BJ (cell line): Measurements from ENCODE around the gene PHF3. TPM values are rescaled to one million over a fixed set of nuclear protein-coding genes. Genes with fewer than 3 reads are reported as not detected.

Experiments used
- CTCF ChIA-PET: fragments of 350-600 bp; formaldehyde crosslinking; extraction: SDS; loops from one replicate; lab custom pipeline; 2021; ENCODE audit warnings: antibody characterized with exemption, inconsistent platforms; lab: Yijun Ruan, JAX
- POLR2A ChIA-PET: fragments of 300-600 bp; sonication (Branson Sonifier 250); formaldehyde crosslinking; extraction: SDS; loops from one replicate; lab custom pipeline; 2021; ENCODE audit warnings: antibody characterized with exemption; lab: Charles Lee
- DNase-seq: peaks from one replicate; pipeline ENCODE4 v3.0.0-alpha.2; 2011; ENCODE audit warnings: low read depth
- H3K27me3 ChIP-seq: 2 replicates; pipeline ENCODE4 v1.6.0; 2011; ENCODE audit warnings: low read length; ENCODE audit not compliant: control insufficient read depth, insufficient read depth
- H3K36me3 ChIP-seq: 2 replicates; pipeline ENCODE4 v1.5.1; 2011; ENCODE audit warnings: low read length; ENCODE audit not compliant: control insufficient read depth, insufficient read depth
- H3K4me3 ChIP-seq: 2 replicates; pipeline ENCODE4 v1.5.1; 2011; ENCODE audit warnings: low read depth, mild to moderate bottlenecking, control low read depth, low read length
- CTCF ChIP-seq: IDR thresholded peaks from 2 replicates; pipeline ENCODE4 v1.5.1; 2011; ENCODE audit warnings: low read depth, mild to moderate bottlenecking, control low read depth, inconsistent platforms, low read length, moderate library complexity; ENCODE audit not compliant: insufficient read depth
- polyA plus RNA-seq: library from polyadenylated mRNA; depleted of rRNA; stranded (reverse); fragments of >200 nt; gene quantifications from 2 replicates; pipeline ENCODE4 v1.2.3, GENCODE V29; 2011

Gene PHF3
- polyA plus RNA-seq, 1 experiment = 7.4 TPM

- DNase-seq = no peak
- no peaks in the 10 kb centered on the region for H3K27me3 ChIP-seq
- TF ChIP-seq CTCF = no peak
- POLR2A ChIA-PET = no interaction called here
- no peaks in the 10 kb centered on the region for H3K36me3 ChIP-seq
- CTCF ChIA-PET = no interaction called here
- no peak overlapping the region for H3K4me3 ChIP-seq
Measured at GRCh38 chr6:63644668-63645326, 9.2 kb downstream of the PHF3 start.

- no peaks in the 10 kb centered on the region for H3K36me3 ChIP-seq
- no peaks in the 10 kb centered on the region for H3K27me3 ChIP-seq
- CTCF ChIA-PET = no interaction called here
- POLR2A ChIA-PET = no interaction called here
- H3K4me3 ChIP-seq = no peak overlapping the region
- no peak for TF ChIP-seq CTCF
- DNase-seq = no peak
Measured at GRCh38 chr6:63649269-63649668, 13.7 kb downstream of the PHF3 start.

- no peak for DNase-seq
- Histone ChIP-seq H3K27me3 (no peaks in the 10 kb centered on the region), H3K4me3 (no peak overlapping the region), H3K36me3 (no peaks in the 10 kb centered on the region)
- POLR2A ChIA-PET = no interaction called here
- no peak for TF ChIP-seq CTCF
- CTCF ChIA-PET = interaction anchor here (0.8 kb wide), 1 partner anchor 14 kb away, joined by 3 read pairs; no protein-coding TSS in a partner anchor
Measured at GRCh38 chr6:63649847-63650265, 14.3 kb downstream of the PHF3 start.

GRCh38 chr6:63652980-63653379 is 17.4 kb downstream of the PHF3 start:
- Histone ChIP-seq H3K4me3 (no peak overlapping the region), H3K27me3 (no peaks in the 10 kb centered on the region), H3K36me3 (no peaks in the 10 kb centered on the region)
- no peak for DNase-seq
- TF ChIP-seq CTCF = no peak
- CTCF ChIA-PET = no interaction called here
- POLR2A ChIA-PET = no interaction called here

GRCh38 chr6:63660757-63661156 is 25.2 kb downstream of the PHF3 start:
- Histone ChIP-seq H3K36me3 (no peaks in the 10 kb centered on the region), H3K27me3 (no peaks in the 10 kb centered on the region), H3K4me3 (no peak overlapping the region)
- POLR2A ChIA-PET = no interaction called here
- no peak for TF ChIP-seq CTCF
- DNase-seq = no peak
- CTCF ChIA-PET = no interaction called here
